SK-N-SH (cell line): ENCODE data around the gene NKAIN4.

Experiments
- CTCF ChIP-seq: fragments of 200-600 bp; sonication (generic); IDR thresholded peaks from 2 replicates; pipeline ENCODE4 v1.6.1; 2017; ENCODE audit warnings: antibody characterized with exemption, mild to moderate bottlenecking, moderate library complexity
- FOSL2 ChIP-seq: IDR thresholded peaks from 2 replicates; pipeline ENCODE4 v1.4.0; 2012; ENCODE audit warnings: low read depth, mild to moderate bottlenecking, moderate library complexity, borderline replicate concordance
- REST ChIP-seq: IDR thresholded peaks from 2 replicates; pipeline ENCODE4 v1.6.1; 2012; ENCODE audit warnings: mild to moderate bottlenecking, low read depth, low read length, moderate library complexity

- TF ChIP-seq CTCF (no peak), FOSL2 (no peak), REST (no peak)
Measured at GRCh38 chr20:63287697-63288580, 33.7 kb upstream of the NKAIN4 start.
